Left colon (tissue), 2 donors: Measurements from ENCODE around the gene PMPCA. TPM values are rescaled to one million over a fixed set of nuclear protein-coding genes. Genes with fewer than 3 reads are reported as not detected.

Experiments used
- ATAC-seq: fragments of 200-7000 bp; cut with Tn5 transposase; one replicate; pipeline ENCODE4 v1.9.1; 2020; ENCODE audit warnings: mild to moderate bottlenecking, moderate library complexity
- DNase-seq, 2 donors: peaks; one replicate each; pipeline ENCODE4 v3.0.0-alpha.2; 2020
- intact Hi-C, 2 donors: fragments of 100-400 bp; cut with DNase I in 1 of 2; cut with micrococcal nuclease in 1 of 2; formaldehyde crosslinking; loops; one replicate each; pipeline versions ENCODE4 v1.11.2 to v1.14.0; 2022; cut with DNase I, micrococcal nuclease
- total RNA-seq, 2 donors: library from RNA; stranded (reverse); fragmentation: NEBNext Ultra II Directional; extraction: Animal tissue kit (Norgen Biotek cat#: 25700); gene quantifications; one replicate each; pipeline ENCODE4 v1.2.1, GENCODE V29; 2021
- donor health status: DM: no; HTN: no; CAD: no.
- donor health status: DM: yes; HTN: yes; CAD: no.

The PMPCA gene
- total RNA-seq, 2 donors from 2014 or later: 43.4 to 52.5 TPM

- ATAC-seq (peak; percentile 12), DNase-seq (no peak)
- intact Hi-C loops: no loop called here
Measured at GRCh38 chr9:136429683-136430491, 19.4 kb downstream of the PMPCA start.

DNA sequence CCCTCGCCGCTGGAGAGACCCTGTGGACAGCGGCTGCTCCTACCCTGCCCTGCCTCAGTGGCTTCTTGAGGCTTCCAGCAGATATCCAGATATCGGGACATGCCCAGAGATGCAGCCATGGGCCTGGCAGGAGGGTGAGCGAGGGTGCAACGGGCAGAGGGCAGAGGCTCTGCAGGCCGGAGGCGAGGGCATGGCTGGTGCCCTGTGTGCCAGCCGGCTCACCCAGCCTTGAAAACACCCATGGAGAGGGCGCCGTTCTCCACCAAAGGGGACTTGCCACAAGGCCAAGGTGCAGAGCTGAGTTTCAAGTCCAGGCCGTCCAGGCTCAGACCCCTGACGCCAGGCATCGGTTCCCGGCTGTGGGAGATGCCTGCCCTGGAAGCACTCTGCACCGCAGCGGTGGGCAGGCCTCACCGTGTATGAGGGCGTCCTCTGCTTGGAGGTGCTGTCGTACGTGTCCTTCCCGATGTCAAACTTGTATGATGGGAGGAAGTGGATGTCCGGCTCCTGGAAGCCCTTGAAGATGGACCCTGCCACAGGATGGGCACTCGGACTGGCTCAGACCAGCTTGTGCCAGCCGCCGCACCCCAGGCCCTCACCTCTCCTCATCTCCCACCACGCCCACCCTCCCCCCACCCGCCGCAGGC lies 20.3 kb downstream of the PMPCA start:
- DNase-seq (no peak), ATAC-seq (no peak)
- intact Hi-C loops: no loop called here

DNA sequence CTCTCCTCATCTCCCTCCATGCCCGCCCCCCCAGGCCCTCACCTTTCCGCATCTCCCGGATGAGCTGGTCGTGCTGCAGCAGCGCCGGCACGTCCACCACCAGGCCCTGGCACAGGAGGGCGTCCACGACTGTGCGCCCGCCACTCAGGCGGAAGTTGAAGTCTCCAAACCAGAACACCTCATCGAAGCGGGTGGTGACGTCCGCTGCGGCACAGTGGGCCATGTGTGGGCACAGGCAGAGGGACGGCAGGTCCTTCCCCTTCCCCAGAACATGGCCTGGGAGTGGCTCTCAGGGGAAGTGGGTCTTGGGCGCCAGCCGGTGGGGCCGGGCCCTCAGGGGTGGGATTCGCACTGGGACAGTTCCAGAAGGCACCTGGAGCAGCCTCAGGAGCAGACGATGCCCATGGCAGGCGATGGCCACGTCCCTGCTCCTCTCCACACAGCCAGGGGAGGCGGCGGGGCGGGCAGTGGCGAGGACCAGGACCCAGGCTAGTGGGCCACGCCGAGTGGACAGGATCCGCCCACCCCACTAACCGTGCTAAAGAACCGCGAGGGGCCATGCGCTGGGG lies 21.4 kb downstream of the PMPCA start:
- ATAC-seq (no peak), DNase-seq (no peak)
- intact Hi-C loops: no loop called here

DNA sequence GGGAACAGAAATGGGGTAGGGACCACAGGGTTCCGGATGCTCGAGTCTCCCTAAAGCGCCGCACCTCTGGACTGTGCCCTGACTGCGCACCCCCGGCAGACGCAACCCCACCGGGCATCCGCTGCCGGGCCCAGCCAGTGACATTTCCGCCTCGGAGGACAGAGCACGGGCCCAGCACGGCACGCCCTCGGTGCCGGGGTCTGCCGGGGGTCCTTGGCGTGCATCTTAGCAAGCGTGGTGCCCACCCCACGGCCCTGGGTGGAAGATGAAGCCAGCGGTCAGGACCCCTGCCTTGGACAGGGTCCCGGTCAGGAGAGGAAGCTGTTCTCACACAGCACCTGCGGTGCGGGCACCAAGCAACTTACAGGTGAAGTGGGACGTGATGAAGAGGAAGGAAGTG lies 22.1 kb downstream of the PMPCA start:
- intact Hi-C loops: no loop called here
- ATAC-seq: no peak
- no peak for DNase-seq

DNA sequence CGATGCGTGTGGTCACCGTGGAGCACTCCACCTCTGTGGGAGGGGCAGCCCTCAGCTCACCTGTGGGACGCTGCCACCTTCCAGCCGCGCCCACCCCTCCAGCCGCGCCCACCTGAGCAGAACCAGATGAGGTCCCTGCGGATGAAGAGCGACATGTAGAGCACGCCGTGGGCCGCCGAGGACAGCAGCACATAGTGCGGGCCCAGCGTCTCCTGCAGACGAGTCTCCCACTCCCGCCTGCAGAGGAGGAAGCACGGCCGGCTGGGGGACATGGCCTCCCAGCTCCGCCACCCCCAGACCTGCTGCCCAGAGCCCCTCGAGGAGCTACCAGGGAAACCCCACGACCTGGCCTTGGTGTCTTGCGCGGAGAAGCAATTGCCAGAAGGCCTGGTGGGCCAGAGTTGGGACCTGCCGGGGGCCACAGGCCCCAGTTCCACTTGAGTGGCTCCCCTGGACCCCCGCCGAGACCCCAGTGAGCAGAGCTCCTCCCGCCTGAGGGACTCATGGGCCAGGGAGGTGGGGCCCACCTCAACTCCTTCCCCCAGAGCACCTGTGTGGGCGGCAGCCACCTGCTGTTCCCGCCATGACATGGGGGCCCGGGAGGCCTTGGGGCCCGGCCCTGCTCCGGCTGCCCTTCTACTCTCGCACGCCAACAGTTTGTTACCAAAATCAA lies 22.7 kb downstream of the PMPCA start:
- intact Hi-C loops: no loop called here
- no peak for DNase-seq

DNA sequence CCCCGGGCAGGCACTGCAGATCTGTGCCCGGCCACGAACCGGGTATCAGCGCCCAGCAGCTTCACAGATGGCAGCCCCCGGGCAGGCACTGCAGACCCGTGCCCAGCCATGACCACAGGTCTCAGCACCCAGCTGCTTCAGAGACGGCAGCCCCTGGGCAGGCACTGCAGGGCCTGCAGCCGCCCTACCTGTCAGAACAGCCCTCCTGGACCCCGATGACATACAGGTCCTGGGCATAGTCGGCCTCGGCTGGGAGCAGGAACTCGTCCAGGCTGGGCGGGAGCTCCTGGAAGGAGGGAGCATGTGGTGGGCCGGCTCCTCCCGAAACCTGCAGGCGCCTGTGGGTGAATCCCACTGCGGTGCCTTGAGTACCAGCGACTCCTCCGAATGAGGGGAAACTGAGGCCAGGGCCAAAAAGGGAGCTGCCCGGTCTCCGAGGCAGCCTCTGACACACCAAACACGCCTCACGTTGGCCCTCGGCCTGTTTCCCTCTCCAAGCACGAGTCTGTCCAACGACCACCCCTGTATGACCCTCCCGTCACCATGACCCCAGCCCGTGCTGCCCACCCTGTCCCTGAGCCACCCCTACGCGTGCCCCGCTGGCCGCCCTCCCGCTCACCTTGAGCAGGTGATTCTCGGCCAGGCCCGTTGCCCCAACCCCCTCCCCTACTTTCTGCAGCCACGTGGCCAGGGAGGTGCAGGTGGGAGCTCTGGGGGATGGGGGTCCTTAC lies 23.6 kb downstream of the PMPCA start:
- ATAC-seq (no peak), DNase-seq (no peak)
- intact Hi-C loops: no loop called here

More for the DNA sequence above, 22.7 kb downstream of the PMPCA start:
- no peak for ATAC-seq

DNA sequence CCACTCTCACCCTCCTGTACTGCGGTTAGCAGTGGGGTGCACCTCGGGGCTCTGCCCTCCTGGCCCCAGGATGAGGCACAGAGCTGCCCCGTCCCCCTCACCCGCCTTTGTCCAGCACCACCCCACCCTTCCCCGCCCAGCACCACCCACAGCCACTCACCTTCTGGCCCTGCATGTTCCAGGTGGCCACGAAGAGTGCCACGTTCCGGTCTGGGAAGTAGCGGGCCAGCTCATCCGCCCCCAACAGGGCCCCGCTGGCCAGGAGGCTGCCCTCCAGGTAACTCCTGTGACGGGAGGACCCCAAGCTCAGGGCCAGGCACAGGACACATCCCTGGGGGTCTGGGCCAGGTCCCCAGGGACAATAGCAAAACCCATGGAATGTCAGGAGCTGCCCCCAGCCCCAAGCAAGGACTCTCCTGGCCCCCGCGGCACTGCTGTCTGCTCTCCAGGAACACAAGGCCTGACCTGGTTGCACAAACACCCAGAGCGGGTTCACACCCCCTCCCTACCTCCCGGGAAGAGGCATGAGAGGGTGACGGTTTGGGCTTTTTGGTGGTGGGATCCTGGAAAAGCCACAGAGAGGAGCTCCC lies 24.2 kb downstream of the PMPCA start:
- intact Hi-C loops: no loop called here
- ATAC-seq (no peak), DNase-seq (no peak)

- intact Hi-C loops: no loop called here
- ATAC-seq (no peak), DNase-seq (no peak)
Measured at GRCh38 chr9:136436055-136436634, 25.7 kb downstream of the PMPCA start.

DNA sequence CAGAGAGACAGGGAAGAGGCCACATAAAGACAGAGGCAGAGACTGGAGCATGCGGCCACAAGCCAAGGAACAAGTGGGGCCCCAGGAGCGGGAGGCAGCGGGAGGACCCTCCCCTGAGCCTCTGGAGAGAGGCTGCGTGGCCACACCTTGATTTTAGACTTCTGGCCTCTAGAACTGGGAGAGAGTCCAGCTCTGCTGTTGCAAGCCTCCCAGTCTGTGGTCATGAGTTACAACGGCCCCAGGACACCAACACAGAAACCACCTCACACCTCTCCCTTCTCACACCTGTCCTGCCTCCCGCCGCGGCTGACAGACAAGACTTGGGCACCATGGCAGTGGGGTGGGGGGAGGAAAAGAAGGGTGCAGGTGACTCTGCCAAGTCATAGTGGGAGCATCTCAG lies 27.0 kb downstream of the PMPCA start:
- DNase-seq (no peak), ATAC-seq (no peak)
- intact Hi-C loops: no loop called here

- no peak for DNase-seq
- intact Hi-C loops: no loop called here
Measured at GRCh38 chr9:136437839-136438547, 27.5 kb downstream of the PMPCA start.

DNA sequence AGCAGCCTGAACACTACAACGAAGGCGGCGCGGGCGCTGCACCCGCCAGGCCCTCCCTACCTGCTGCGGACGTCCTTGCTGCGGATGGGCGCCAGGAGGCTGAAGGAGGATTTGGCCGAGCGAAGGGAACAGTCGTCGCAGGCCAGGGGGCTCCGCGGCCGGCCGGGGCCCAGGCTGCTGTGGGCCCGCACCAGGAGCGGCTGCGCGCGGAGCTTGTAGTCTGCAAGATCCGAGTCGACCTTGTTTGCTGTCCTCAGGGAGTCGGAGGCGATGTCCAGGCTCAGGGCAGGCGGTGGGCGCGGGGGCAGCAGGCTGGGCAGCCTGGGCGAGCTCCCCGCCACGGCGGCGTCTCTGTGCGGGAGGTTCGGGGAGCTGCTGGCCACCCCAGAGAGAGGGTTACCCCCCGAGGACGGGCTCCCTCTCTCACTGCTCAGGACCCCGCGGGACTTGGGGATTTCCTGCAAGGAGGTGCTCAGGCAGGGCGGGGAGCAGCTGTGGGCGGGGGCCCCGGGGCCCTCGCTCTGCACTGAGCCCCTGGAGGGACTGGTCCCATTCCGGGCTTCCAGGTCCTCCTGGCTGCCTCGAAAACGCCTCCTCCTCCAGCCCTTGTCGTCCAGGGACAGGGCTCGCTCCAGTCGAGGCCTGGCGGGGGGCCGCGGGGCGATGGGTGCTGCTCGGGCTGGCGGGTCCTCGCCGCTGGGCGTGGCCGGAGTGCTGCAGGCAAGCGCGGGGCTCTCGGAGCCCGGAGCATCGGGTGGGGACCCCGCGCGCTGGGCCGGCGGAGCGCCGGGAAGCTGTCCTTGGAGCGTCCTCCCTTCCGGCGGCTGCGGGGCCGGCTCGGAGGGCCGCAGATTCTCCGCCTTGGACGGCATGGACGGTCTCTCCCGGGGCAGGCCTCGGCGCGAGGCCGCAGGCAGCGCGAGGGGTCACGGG lies 28.4 kb downstream of the PMPCA start:
- DNase-seq (peak in 1 of 2 donors; percentile 52), ATAC-seq (peak; percentile 49)
- intact Hi-C loops: no loop called here

More at GRCh38 chr9:136437839-136438547, 27.5 kb downstream of the PMPCA start:
- ATAC-seq: no peak

DNA sequence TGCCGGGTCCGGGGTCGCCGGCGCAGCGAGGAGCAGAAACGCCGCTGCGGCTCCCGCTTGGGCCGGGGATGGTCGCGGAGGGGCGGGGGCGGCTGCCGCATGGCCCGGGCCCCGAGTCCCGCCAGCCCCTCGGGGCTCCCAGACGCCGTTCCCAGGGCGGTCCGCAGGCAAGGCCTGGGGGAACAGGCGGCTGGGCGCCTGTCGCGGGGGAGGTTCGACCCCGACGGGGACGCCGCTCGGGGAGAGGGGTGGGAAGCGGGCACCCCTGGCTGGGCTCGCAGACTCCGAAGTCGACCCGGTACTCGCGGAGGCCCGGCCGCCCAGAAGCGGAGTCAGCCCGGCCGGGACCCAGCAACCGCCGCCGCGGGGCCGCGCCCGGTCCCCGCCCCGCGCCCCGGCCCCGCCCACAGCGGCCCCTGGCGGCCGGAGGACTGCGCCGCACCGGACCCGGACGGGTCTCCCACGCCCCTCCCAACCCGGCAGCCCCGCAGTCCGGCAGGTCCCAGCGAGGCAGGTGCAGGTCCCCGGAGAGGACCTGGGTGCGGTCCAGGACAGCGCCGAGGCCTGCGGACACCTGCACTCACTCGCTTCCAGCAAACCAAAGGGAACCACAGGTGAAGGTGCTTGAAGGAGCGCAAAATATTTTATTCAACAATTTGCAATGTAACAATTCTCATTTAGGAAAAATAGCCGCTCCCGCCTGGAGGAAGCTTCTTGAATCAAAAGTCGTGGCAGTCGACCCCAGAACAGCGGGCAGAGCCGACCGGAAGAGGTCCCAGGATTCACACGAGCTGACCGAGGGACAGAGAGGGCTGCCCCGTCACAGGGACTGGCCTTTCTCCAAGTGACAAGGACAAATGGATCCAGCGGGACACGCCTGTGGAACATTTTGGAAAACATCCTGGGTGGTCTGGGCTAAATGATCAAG lies 29.3 kb downstream of the PMPCA start, which contains the start of gene INPP5E:
INPP5E (minus strand) TSS at position 365 of the 928 bp plus-strand sequence. CDS start 426 bp downstream, outside the sequence.
- ATAC-seq (peak; percentile 84), DNase-seq (peak; percentile 58 to 77)
- intact Hi-C loops: no loop called here

DNA sequence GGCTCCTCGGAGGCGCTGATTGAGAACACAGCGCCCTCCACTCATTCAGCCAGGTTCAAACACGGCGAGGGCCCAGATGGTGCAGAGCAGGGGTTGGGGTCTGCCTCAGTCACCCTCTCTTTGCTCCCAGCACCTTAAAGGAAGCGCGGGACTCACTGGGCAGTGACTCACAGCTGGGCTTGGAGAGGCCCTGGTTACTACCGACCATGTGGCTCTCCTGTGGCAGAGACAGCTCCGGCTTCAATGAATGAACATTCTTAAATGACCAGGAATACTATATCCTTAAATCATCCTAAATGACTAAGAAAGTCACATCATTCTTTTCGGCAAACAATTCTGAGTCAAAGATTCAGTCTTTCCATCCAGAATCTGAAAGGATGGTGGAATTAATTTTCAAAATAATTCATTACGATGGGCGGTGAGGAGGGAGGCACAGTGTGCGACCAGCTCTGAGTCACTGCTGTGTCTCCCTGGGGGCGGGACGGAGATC lies 30.8 kb downstream of the PMPCA start:
- intact Hi-C loops: no loop called here
- ATAC-seq (no peak), DNase-seq (no peak)

DNA sequence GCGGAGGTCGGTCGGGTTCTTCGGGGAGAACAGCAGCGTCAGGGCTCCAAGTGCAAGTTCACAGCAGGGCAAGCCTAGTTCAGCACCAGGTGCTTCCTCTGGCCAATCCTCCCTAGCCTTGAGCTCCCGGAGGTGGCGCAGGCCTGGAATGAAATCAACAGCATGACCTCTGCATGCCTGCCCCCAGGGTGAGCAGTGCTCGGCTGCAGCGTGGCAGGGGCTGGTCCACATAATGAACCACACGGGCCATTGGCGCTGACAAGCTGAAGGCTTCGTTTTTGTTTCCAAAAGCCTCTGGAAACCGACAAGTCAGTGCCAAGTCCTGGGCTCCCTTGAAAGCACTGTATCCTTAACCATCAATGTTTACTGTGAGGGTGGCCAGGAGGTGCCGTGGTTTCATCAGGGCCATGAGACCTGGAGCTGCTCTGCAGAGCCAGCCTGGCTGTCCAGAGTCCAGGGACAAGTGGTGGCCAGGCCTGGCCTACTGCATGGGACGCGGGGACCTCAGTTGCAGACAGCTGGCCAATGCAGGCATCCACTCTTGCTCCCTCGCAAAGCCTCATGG lies 31.3 kb downstream of the PMPCA start:
- intact Hi-C loops: no loop called here
- no peak for ATAC-seq
- no peak for DNase-seq

DNA sequence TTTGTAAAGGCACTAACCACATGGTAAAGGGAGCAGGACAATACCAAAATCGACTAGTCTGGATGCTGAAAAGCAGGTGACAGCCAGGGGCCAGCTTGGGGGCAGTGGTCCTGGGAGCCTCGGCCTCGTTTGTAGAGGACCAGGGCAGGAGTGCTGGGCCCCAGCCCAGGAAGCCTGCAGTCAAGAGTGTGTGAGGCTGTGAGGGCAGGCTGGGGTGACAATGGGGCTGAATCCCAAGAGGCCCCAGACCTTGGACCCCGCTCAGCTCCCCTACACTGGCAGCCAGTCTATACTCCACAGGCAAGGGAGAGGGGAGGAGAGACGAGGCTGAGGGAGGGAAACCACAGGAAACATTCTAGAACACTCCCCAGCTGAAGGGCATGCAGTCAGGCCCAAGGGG lies 31.8 kb downstream of the PMPCA start:
- DNase-seq: no peak
- intact Hi-C loops: no loop called here
- no peak for ATAC-seq
